Measurements from ENCODE around the gene BORCS5.

Gene BORCS5

GRCh38 chr12:12367482-12367998, 10.7 kb downstream of the BORCS5 start:
- no peaks in the 10 kb centered on the region for H3K27me3 ChIP-seq (replicated peaks; ENCODE audit: control insufficient read depth, insufficient read depth, low read length)
- TF ChIP-seq CTCF (IDR thresholded peaks at IDR 0.05; ENCODE audit: insufficient read depth, low read length, poor library complexity, severe bottlenecking) = no peak
- H3K36me3 ChIP-seq (ENCODE audit: control insufficient read depth, insufficient read depth, low read length) = no peaks in the 10 kb centered on the region; the same call in none of the 2 replicates
- DNase-seq (ENCODE audit: extremely low read depth, insufficient read length) = no peak
- no peak overlapping the region for H3K4me3 ChIP-seq (replicated peaks; ENCODE audit: low read depth, low read length)

- peaks cover 3% of the 10 kb centered on the region; the same call in 1 of the 2 replicates for H3K36me3 ChIP-seq (ENCODE audit: control insufficient read depth, insufficient read depth, low read length)
- no peaks in the 10 kb centered on the region for H3K27me3 ChIP-seq (replicated peaks; ENCODE audit: control insufficient read depth, insufficient read depth, low read length)
- no peak for TF ChIP-seq CTCF (IDR thresholded peaks at IDR 0.05; ENCODE audit: insufficient read depth, low read length, poor library complexity, severe bottlenecking)
- no peak overlapping the region for H3K4me3 ChIP-seq (replicated peaks; ENCODE audit: low read depth, low read length)
- DNase-seq (ENCODE audit: extremely low read depth, insufficient read length) = no peak
Measured at GRCh38 chr12:12372946-12373722, 16.3 kb downstream of the BORCS5 start.

- H3K4me3 ChIP-seq (replicated peaks; ENCODE audit: low read depth, low read length) = no peak overlapping the region
Measured at GRCh38 chr12:12376646-12377448, 20.0 kb downstream of the BORCS5 start.

GRCh38 chr12:12378616-12379015, 21.7 kb downstream of the BORCS5 start:
- Histone ChIP-seq H3K4me3 (replicated peaks; ENCODE audit: low read depth, low read length) (no peak overlapping the region), H3K36me3 (ENCODE audit: control insufficient read depth, insufficient read depth, low read length) (peaks cover 2% of the 10 kb centered on the region; the same call in 1 of the 2 replicates), H3K27me3 (replicated peaks; ENCODE audit: control insufficient read depth, insufficient read depth, low read length) (no peaks in the 10 kb centered on the region)
- no peak for DNase-seq (ENCODE audit: extremely low read depth, insufficient read length)
- TF ChIP-seq CTCF (IDR thresholded peaks at IDR 0.05; ENCODE audit: insufficient read depth, low read length, poor library complexity, severe bottlenecking) = no peak

More at GRCh38 chr12:12376646-12377448, 20.0 kb downstream of the BORCS5 start:
- peak; percentile 57 for DNase-seq (ENCODE audit: extremely low read depth, insufficient read length)
- Histone ChIP-seq H3K27me3 (replicated peaks; ENCODE audit: control insufficient read depth, insufficient read depth, low read length) (no peaks in the 10 kb centered on the region), H3K36me3 (ENCODE audit: control insufficient read depth, insufficient read depth, low read length) (peaks cover 3% of the 10 kb centered on the region; the same call in 1 of the 2 replicates)
- peak; percentile 54 for TF ChIP-seq CTCF (IDR thresholded peaks at IDR 0.05; ENCODE audit: insufficient read depth, low read length, poor library complexity, severe bottlenecking)

- no peaks in the 10 kb centered on the region for H3K27me3 ChIP-seq (replicated peaks; ENCODE audit: control insufficient read depth, insufficient read depth, low read length)
- DNase-seq (ENCODE audit: extremely low read depth, insufficient read length) = peak; percentile 18
- no peak for TF ChIP-seq CTCF (IDR thresholded peaks at IDR 0.05; ENCODE audit: insufficient read depth, low read length, poor library complexity, severe bottlenecking)
Measured at GRCh38 chr12:12379831-12380730, 23.2 kb downstream of the BORCS5 start.

More at GRCh38 chr12:12379831-12380730, 23.2 kb downstream of the BORCS5 start:
- Histone ChIP-seq H3K36me3 (ENCODE audit: control insufficient read depth, insufficient read depth, low read length) (peaks cover 2% of the 10 kb centered on the region; the same call in 1 of the 2 replicates), H3K4me3 (replicated peaks; ENCODE audit: low read depth, low read length) (no peak overlapping the region)

Measured in GM06990 (cell line).